ENCODE results near the gene TSPAN4.
A peak's percentile ranks its signal among the peaks of the same experiment; 100 is the strongest.

TSPAN4 gene

DNA sequence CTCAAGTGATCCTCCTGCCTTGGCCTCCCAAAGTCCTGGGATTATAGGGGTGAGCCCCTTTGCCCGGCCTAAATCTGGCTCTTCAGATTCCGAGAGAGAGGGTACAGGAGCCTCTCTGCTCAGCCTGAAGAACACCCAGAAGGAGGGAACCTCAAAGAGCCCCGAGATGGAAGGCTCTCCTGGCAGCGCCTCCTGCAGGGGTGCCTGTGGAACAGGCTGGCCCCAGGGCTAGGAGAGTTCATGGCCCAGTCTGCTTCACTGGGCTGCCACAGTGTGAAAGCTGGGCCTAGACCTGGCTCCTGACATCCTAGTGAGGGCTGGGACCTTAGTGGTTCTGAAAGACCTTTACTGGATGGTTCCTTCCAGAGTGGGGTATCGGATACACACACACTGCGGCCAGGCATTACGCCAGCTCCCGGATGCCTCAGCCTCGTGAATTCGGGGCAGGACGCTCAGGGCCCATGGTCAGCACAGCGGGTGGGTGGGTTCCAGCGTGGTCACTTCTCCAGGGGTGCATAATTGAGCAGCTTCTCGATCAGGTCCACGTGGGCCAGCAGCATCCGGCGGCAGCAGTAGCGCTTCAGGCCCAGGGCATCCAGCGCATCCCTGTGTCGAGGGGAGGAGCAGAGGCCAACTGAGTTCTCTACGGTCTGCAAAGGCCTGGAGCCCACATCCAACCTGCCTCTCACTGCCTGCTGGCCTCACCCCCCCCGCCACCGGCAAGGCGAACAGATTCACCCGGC is 2.6 kb upstream of the TSPAN4 start:
- Histone ChIP-seq H3K36me3 (replicated peaks) (peaks cover 50% of the 10 kb centered on the region), H3K27me3 (replicated peaks) (no peaks in the 10 kb centered on the region), H3K4me3 (ENCODE audit: low read depth, low read length) (peak overlapping the region; percentile 91), H3K27ac (no peak overlapping the region)
- in situ Hi-C loops (cut with HindIII; ENCODE audit: low pct_ligation_motif_present, low sequenced_read_pairs) = no loop called here
- TF ChIP-seq, protein P1, sequence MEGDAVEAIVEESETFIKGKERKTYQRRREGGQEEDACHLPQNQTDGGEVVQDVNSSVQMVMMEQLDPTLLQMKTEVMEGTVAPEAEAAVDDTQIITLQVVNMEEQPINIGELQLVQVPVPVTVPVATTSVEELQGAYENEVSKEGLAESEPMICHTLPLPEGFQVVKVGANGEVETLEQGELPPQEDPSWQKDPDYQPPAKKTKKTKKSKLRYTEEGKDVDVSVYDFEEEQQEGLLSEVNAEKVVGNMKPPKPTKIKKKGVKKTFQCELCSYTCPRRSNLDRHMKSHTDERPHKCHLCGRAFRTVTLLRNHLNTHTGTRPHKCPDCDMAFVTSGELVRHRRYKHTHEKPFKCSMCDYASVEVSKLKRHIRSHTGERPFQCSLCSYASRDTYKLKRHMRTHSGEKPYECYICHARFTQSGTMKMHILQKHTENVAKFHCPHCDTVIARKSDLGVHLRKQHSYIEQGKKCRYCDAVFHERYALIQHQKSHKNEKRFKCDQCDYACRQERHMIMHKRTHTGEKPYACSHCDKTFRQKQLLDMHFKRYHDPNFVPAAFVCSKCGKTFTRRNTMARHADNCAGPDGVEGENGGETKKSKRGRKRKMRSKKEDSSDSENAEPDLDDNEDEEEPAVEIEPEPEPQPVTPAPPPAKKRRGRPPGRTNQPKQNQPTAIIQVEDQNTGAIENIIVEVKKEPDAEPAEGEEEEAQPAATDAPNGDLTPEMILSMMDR (IDR thresholded peaks at IDR 0.05; ENCODE audit: low read depth, low read length, missing control alignments) = peak; percentile 60
- no peak for DNase-seq

DNA sequence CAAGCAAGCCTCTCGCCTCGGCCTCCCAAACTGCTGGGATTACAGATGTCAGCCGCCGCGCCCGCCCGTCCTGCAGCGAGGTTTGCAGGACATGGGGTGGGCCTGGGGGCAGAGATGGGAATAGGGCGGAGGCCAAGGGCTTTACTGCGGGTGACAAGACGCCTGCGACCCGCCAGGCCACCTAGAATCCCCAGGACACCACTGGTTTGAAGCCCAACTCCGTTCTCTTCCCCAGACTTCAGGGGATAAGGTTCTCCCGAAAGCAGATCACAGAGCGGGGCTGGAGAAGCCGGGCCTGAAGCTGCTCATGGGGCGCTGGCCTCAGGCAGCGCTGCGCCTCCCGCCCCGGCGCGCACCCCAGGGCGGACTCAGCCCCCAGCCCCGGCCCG is 677 bp upstream of the TSPAN4 start:
- TF ChIP-seq, protein P1 (IDR thresholded peaks at IDR 0.05; ENCODE audit: low read depth, low read length, missing control alignments) = no peak
- DNase-seq = no peak
- H3K27ac ChIP-seq = peak overlapping the region; percentile 97
- H3K36me3 ChIP-seq (replicated peaks) = peaks cover 41% of the 10 kb centered on the region
- H3K4me3 ChIP-seq (ENCODE audit: low read depth, low read length) = peak overlapping the region; percentile 91
- no peaks in the 10 kb centered on the region for H3K27me3 ChIP-seq (replicated peaks)
- in situ Hi-C loops (cut with HindIII; ENCODE audit: low pct_ligation_motif_present, low sequenced_read_pairs) = no loop called here

DNA sequence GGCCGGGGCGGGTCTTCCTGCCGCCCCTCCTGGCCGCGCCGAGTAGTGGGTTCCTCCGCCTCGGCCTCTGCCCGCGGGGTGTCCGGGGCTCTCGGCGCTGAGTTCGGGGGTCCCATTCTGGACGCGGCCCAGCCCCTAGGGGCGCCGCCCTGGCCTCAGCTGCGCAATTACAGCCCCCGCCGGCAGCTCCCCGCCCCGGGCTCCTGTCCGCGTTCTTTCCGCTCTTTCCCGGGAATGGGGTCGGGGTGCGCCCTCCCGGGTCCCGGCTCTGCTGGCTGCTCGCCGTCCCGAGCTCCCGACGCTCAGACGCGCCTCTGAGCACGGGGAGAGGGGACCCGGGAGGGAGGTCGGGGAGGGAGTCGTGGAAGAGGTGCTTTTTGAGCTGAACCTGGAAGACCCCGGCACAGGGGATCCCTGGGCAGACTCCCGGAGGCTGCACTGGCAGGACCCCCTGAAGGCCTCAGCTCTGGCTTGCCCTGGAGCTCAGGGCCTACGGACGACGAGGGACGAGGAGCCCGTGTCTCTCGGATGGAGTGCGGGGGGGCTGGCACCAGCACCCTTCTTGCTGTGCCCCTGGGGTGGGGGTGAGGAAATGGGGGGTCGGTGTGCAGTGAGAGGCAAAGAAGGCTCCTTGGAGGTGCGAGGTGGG is 558 bp downstream of the TSPAN4 start:
- H3K36me3 ChIP-seq (replicated peaks) = peaks cover 30% of the 10 kb centered on the region
- H3K27me3 ChIP-seq (replicated peaks) = no peaks in the 10 kb centered on the region
- peak overlapping the region; percentile 40 for H3K27ac ChIP-seq
- in situ Hi-C loops (cut with HindIII; ENCODE audit: low pct_ligation_motif_present, low sequenced_read_pairs) = no loop called here
- peak overlapping the region; percentile 91 for H3K4me3 ChIP-seq (ENCODE audit: low read depth, low read length)
- TF ChIP-seq, protein P1 (IDR thresholded peaks at IDR 0.05; ENCODE audit: low read depth, low read length, missing control alignments) = no peak
- DNase-seq = no peak

DNA sequence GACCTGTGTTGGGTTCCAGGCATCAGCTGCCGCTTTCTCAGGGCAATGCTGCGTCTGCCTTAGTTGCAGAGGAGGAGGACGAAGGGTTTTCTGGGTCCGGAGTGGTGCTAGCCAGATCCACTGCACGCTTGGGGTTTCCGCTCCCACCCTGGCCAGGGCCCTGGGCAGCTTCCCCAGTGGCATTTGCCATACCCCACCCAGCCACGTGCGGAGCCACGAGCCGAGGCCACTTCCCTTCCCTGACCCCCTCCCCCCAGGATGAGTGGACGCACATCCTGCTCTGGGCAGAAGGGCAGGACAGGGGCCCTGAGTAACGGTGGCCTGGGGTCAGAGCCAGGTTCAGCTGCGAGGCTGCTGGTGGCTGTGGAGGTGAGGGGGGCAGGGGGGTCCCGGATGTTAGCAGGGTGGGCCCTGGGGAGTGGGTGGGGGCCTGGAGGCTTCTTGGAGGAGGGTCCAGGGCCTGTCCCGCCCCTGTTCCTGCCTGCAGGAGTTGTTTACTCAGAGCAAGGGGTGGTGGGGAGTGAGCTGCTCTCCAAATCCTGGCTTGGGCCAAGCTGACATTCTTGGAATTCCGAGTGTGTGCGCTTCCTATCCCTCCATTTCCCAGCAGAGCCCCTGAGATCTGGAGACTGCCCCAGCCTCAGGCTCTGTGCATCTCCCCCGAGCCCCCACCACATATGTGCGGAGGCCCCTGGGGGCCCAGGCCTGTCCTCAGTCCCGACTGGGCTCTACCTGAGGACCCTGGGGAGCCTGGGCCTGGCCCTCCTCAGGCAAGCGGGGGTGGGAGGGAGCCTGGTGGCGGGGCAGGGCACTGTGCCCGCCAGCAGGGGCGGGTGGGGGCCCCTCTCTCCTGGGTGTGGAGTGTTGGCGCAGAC is 1.4 kb downstream of the TSPAN4 start:
- peak; percentile 76 for DNase-seq
- Histone ChIP-seq H3K27me3 (replicated peaks) (no peaks in the 10 kb centered on the region), H3K4me3 (ENCODE audit: low read depth, low read length) (peak overlapping the region; percentile 91), H3K27ac (peak overlapping the region; percentile 40), H3K36me3 (replicated peaks) (peaks cover 22% of the 10 kb centered on the region)
- TF ChIP-seq, protein P1 (IDR thresholded peaks at IDR 0.05; ENCODE audit: low read depth, low read length, missing control alignments) = no peak
- in situ Hi-C loops (cut with HindIII; ENCODE audit: low pct_ligation_motif_present, low sequenced_read_pairs) = no loop called here

DNA sequence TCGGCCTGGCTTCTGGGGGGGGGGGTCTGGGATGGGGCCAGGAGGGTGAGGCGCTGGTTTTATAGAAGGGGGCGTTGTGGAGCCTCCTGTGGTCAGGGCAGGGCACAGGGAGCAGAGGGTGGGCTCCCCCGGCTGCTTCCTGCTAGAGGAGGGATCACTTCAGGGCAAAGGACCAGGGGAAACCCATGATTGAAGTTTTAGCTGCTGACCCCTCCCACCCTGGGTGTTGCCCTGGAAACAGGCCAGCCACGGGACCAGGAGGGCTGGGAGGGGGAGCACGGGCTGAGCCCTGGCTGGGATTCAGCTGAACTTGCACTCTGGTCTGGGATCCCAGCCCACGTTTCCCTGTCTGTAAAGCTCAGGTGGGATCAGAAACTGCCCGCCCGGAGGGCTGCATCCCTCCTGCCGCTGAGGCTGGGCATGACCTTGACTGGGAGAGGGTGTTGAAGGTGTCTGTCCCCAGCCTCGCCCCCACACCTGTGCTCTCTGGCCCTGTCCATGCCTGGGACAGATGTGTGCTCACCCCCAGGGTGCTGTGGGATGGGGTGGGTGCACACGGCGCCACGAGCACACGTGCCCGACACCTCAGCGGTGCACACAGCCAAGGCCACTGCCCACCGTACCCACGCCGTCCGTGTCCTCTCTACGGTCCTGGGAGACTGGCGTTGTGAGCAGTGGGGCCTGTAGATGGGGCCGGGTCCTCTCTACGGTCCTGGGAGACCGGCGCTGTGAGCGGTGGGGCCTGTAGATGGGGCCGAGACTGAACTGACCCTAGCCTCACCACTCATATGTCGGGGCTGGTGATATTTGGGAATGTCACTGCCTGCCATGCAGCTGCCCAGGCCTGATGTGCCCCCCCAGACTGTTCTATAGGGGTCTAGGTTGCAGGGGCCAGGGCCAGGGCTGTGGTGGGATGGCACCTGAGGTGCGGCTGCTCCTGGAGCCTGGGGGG is 2.3 kb downstream of the TSPAN4 start:
- no peak for DNase-seq
- peak overlapping the region; percentile 91 for H3K4me3 ChIP-seq (ENCODE audit: low read depth, low read length)
- peaks cover 13% of the 10 kb centered on the region for H3K36me3 ChIP-seq (replicated peaks)
- no peak overlapping the region for H3K27ac ChIP-seq
- no peaks in the 10 kb centered on the region for H3K27me3 ChIP-seq (replicated peaks)
- TF ChIP-seq, protein P1 (IDR thresholded peaks at IDR 0.05; ENCODE audit: low read depth, low read length, missing control alignments) = no peak
- in situ Hi-C loops (cut with HindIII; ENCODE audit: low pct_ligation_motif_present, low sequenced_read_pairs) = no loop called here
